KMS-11 (cell line): ENCODE measurements around the gene FER.

Source experiments
- H2AFZ ChIP-seq: fragments of 200-600 bp; sonication (generic); 2 replicates; pipeline ENCODE4 v1.6.1; 2016; ENCODE audit warnings: antibody characterized with exemption, mixed run types, low read depth
- H3K27ac ChIP-seq: fragments of 200-600 bp; sonication (generic); 2 replicates; pipeline ENCODE4 v1.6.1; 2016; ENCODE audit warnings: mild to moderate bottlenecking, mixed run types
- H3K27me3 ChIP-seq: fragments of 200-600 bp; sonication (generic); 2 replicates; pipeline ENCODE4 v1.6.1; 2017; ENCODE audit warnings: mild to moderate bottlenecking, low read depth, mixed run types, moderate library complexity; ENCODE audit not compliant: insufficient read depth
- H3K36me3 ChIP-seq: fragments of 200-600 bp; sonication (generic); 2 replicates; pipeline ENCODE4 v1.6.1; 2017; ENCODE audit warnings: mild to moderate bottlenecking, mixed run types; ENCODE audit not compliant: insufficient read depth
- H3K4me1 ChIP-seq: fragments of 200-600 bp; sonication (generic); 2 replicates; pipeline ENCODE4 v1.6.1; 2016; ENCODE audit warnings: mild to moderate bottlenecking, low read depth, mixed run types; ENCODE audit not compliant: poor library complexity, severe bottlenecking
- H3K4me2 ChIP-seq: fragments of 200-600 bp; sonication (generic); 2 replicates; pipeline ENCODE4 v1.7.0; 2016; ENCODE audit warnings: mild to moderate bottlenecking, mixed run types
- H3K4me3 ChIP-seq: fragments of 200-600 bp; sonication (generic); IDR thresholded peaks from 2 replicates; pipeline ENCODE4 v1.6.1; 2017; ENCODE audit warnings: low read depth, low read length, mixed read lengths; ENCODE audit not compliant: insufficient read depth
- H3K79me2 ChIP-seq: fragments of 200-600 bp; sonication (generic); 2 replicates; pipeline ENCODE4 v1.6.1; 2016; ENCODE audit warnings: low read depth, mixed run types; ENCODE audit not compliant: insufficient read depth
- H3K9ac ChIP-seq: fragments of 200-600 bp; sonication (generic); 2 replicates; pipeline ENCODE4 v1.6.1; 2016; ENCODE audit warnings: mild to moderate bottlenecking, mixed run types
- H4K20me1 ChIP-seq: fragments of 200-600 bp; sonication (generic); 2 replicates; pipeline ENCODE4 v1.6.1; 2016; ENCODE audit warnings: mild to moderate bottlenecking, mixed run types; ENCODE audit not compliant: insufficient read depth
- CTCF ChIP-seq: fragments of 200-600 bp; sonication (generic); conservative IDR thresholded peaks from 2 replicates; pipeline ENCODE4 v1.6.1; 2017; ENCODE audit warnings: low read depth, mild to moderate bottlenecking, antibody characterized with exemption, low read length, moderate library complexity, mixed read lengths

FER gene

GRCh38 chr5:109155625-109156024, 407.9 kb downstream of the FER start:
- TF ChIP-seq CTCF, result no peak
- no peak overlapping the region for H3K4me3 ChIP-seq
- H3K79me2 ChIP-seq, result no peaks in the 10 kb centered on the region
- no peaks in the 10 kb centered on the region for H4K20me1 ChIP-seq
- no peak overlapping the region for H3K9ac ChIP-seq
- no peak overlapping the region for H2AFZ ChIP-seq
- no peak overlapping the region for H3K4me2 ChIP-seq
- no peak overlapping the region for H3K27ac ChIP-seq
- H3K27me3 ChIP-seq, result no peaks in the 10 kb centered on the region
- H3K36me3 ChIP-seq, result no peaks in the 10 kb centered on the region
- no peaks in the 10 kb centered on the region for H3K4me1 ChIP-seq

GRCh38 chr5:109156885-109157284, 409.2 kb downstream of the FER start:
- H3K27me3 ChIP-seq, result no peaks in the 10 kb centered on the region
- no peak overlapping the region for H3K4me2 ChIP-seq
- no peaks in the 10 kb centered on the region for H3K36me3 ChIP-seq
- no peak overlapping the region for H2AFZ ChIP-seq
- no peak overlapping the region for H3K27ac ChIP-seq
- no peaks in the 10 kb centered on the region for H4K20me1 ChIP-seq
- H3K4me1 ChIP-seq, result no peaks in the 10 kb centered on the region
- no peak for TF ChIP-seq CTCF
- no peaks in the 10 kb centered on the region for H3K79me2 ChIP-seq
- H3K4me3 ChIP-seq, result no peak overlapping the region
- H3K9ac ChIP-seq, result no peak overlapping the region

- Histone ChIP-seq H3K79me2 (no peaks in the 10 kb centered on the region), H3K4me1 (no peaks in the 10 kb centered on the region), H3K36me3 (no peaks in the 10 kb centered on the region), H3K27me3 (no peaks in the 10 kb centered on the region), H2AFZ (no peak overlapping the region), H3K4me2 (no peak overlapping the region), H3K9ac (no peak overlapping the region), H3K4me3 (no peak overlapping the region), H4K20me1 (no peaks in the 10 kb centered on the region), H3K27ac (no peak overlapping the region)
- TF ChIP-seq CTCF, result no peak
Measured at GRCh38 chr5:109160468-109160867, 412.8 kb downstream of the FER start.

GRCh38 chr5:109161914-109162683, 414.4 kb downstream of the FER start:
- no peak overlapping the region for H2AFZ ChIP-seq
- no peaks in the 10 kb centered on the region for H3K79me2 ChIP-seq
- no peak overlapping the region for H3K4me3 ChIP-seq
- no peak overlapping the region for H3K27ac ChIP-seq
- no peaks in the 10 kb centered on the region for H3K36me3 ChIP-seq
- no peaks in the 10 kb centered on the region for H3K27me3 ChIP-seq
- no peak for TF ChIP-seq CTCF
- no peak overlapping the region for H3K4me2 ChIP-seq
- no peaks in the 10 kb centered on the region for H4K20me1 ChIP-seq
- no peaks in the 10 kb centered on the region for H3K4me1 ChIP-seq
- no peak overlapping the region for H3K9ac ChIP-seq
